Ascending aorta (tissue), 2 donors: Measurements from ENCODE around the gene TRPV4. TPM values are rescaled to one million over a fixed set of nuclear protein-coding genes. Genes with fewer than 3 reads are reported as not detected.

Experiments
- DNase-seq, 2 donors: peaks; one replicate each; pipeline ENCODE4 v3.0.0-alpha.2; 2019; ENCODE audit warnings: low spot score in 2 of 2
- H3K27ac ChIP-seq, 2 donors: fragments of 200-600 bp; sonication (generic); one replicate each; pipeline ENCODE4 v1.5.1; 2016 to 2017; ENCODE audit warnings: mild to moderate bottlenecking in 1 of 2
- H3K27me3 ChIP-seq: fragments of 200-600 bp; sonication (generic); one replicate; pipeline ENCODE4 v1.5.1; 2017
- H3K36me3 ChIP-seq, 2 donors: fragments of 200-600 bp; sonication (generic); one replicate each; pipeline ENCODE4 v1.5.1; 2016
- H3K4me1 ChIP-seq, 2 donors: fragments of 200-600 bp; sonication (generic); one replicate each; pipeline ENCODE4 v1.5.1; 2016 to 2017; ENCODE audit warnings: mild to moderate bottlenecking in 1 of 2
- H3K4me3 ChIP-seq, 2 donors: fragments of 200-600 bp; sonication (generic); one replicate each; pipeline ENCODE4 v1.5.1; 2016 to 2017; ENCODE audit warnings: mild to moderate bottlenecking in 1 of 2
- H3K9me3 ChIP-seq, 2 donors: fragments of 200-600 bp; sonication (generic); one replicate each; pipeline ENCODE4 v1.5.1; 2016
- intact Hi-C: fragments of 100-400 bp; cut with DNase I; formaldehyde crosslinking; loops from one replicate; pipeline ENCODE4 v1.15.1; 2023
- total RNA-seq: library from RNA; depleted of rRNA; stranded (reverse); fragments of >200 nt; gene quantifications from one replicate; pipeline ENCODE4 v1.1.0, GENCODE V29; 2016
- TF ChIP-seq, protein P1 (sequence below), 3 experiments: fragments of 200-600 bp in 2 of 3; fragments of 450-650 bp in 1 of 3; sonication (generic) in 2 of 3; IDR thresholded peaks; one replicate each; pipeline ENCODE4 v1.5.1; 2016 to 2019; ENCODE audit warnings: antibody characterized with exemption in 3 of 3, mild to moderate bottlenecking in 1 of 3, moderate library complexity in 1 of 3

The TRPV4 gene
- total RNA-seq, 1 donor from 2014 or later, result not detected

DNA sequence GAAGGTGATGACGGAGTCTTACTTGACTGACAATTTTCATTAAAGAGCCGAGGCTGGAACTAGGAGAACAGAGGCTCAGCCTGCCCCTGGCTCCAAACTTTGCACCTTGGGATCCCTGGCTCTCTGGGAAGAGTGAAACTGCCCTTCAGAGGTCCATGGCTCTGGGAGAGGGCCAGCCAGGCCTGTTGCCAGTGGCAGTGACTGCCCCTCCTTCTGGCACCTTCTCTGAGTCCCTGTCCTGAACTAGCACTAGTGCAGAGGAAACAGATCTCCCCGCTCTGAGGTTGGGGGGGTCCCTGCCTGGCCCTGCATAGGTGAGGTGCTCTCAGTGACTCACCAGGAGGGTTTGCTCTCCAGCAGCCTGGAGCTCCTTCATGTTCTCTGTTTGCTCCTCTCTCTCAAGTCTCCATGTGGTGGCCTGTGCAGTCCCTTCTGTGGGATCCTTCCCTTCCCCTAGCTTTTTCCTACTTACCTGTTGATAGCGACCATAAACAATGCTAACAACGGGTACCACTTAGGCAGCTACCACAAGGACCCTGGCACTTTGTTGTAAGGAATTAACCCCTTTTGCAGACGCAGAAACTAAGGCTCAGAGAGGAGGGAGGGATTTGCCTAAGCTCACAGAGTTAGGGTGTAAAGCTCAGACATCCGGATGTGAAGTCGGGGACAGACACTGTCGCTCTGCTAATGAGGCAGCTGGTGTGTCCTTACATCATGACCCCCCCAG is 97.2 kb downstream of the TRPV4 start:
- TF ChIP-seq, protein P1, sequence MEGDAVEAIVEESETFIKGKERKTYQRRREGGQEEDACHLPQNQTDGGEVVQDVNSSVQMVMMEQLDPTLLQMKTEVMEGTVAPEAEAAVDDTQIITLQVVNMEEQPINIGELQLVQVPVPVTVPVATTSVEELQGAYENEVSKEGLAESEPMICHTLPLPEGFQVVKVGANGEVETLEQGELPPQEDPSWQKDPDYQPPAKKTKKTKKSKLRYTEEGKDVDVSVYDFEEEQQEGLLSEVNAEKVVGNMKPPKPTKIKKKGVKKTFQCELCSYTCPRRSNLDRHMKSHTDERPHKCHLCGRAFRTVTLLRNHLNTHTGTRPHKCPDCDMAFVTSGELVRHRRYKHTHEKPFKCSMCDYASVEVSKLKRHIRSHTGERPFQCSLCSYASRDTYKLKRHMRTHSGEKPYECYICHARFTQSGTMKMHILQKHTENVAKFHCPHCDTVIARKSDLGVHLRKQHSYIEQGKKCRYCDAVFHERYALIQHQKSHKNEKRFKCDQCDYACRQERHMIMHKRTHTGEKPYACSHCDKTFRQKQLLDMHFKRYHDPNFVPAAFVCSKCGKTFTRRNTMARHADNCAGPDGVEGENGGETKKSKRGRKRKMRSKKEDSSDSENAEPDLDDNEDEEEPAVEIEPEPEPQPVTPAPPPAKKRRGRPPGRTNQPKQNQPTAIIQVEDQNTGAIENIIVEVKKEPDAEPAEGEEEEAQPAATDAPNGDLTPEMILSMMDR (IDR thresholded peaks at IDR 0.05), result no peak
- no peaks in the 10 kb centered on the region for H3K9me3 ChIP-seq
- H3K4me3 ChIP-seq, result no peak overlapping the region
- intact Hi-C loops, result no loop called here
- H3K27me3 ChIP-seq, result no peaks in the 10 kb centered on the region
- H3K4me1 ChIP-seq, result no peaks in the 10 kb centered on the region
- H3K27ac ChIP-seq, result no peak overlapping the region
- no peaks in the 10 kb centered on the region for H3K36me3 ChIP-seq
- DNase-seq, result peak in 1 of 2 donors; percentile 19

DNA sequence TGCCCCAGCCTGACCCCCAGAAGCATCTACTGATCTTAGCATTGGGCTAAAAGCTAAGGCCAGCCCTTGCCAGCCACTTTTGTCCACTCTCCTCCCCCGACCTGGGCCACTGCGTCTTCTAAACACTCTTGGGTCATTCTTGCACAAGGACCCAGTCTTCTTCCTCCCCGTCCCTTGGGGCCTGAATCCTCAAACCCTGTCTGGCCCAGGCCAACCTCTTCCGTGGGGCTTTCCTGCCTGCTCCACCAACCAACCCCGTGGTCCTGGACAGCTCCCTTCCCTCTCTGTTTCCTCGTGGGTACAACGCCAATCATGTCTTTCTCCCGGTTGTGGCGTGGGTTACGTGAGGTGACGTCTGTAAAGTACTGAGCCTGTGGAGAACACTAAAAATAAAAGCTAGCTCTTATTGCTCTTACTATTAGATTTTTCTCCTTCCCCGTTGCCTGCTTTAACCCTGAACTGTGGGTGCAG is 98.1 kb downstream of the TRPV4 start:
- Histone ChIP-seq H3K9me3 (no peaks in the 10 kb centered on the region), H3K27ac (no peak overlapping the region), H3K36me3 (no peaks in the 10 kb centered on the region), H3K27me3 (no peaks in the 10 kb centered on the region), H3K4me1 (no peaks in the 10 kb centered on the region), H3K4me3 (no peak overlapping the region)
- TF ChIP-seq, protein P1 (IDR thresholded peaks at IDR 0.05), result no peak
- peak in 1 of 2 donors; percentile 16 for DNase-seq
- intact Hi-C loops, result no loop called here

DNA sequence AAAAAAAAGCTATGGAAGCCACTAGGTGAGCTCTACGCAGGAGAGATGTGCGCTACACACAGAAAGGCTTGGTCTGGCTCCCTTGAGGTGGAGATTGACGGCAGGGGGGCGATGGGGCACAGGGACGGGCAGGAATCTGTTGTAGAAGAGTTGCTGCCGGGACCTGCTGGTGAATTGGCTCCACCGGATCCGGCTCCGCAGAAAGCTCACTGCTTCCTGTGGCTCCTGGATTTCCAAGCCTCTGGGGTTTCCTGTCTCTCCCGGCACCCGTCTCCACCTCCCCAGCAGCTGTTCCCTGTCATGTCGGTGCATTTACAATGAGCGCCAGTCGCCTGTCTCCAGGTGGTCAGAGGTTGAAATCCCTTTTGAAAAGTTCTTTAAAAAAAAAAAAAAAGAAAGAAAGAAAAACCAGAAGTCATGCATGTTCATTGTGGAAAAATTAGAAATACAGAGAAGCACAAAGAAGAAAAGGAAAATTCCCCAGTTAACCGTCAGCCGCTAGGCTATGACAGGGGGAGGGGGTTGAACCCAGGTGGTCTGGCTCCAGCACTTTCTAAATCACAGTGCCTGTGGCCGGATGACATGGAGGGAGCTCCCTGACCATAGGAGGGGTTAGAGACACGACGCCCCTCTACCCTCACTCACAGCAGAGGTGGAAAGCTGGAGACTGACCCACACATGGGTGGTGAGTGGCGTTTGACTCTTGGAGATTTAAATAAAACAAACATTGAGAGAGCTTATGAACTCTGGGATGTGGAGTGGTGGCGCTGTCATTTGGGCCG is 98.8 kb downstream of the TRPV4 start:
- Histone ChIP-seq H3K27ac (no peak overlapping the region), H3K36me3 (no peaks in the 10 kb centered on the region), H3K27me3 (no peaks in the 10 kb centered on the region), H3K4me1 (no peaks in the 10 kb centered on the region), H3K9me3 (no peaks in the 10 kb centered on the region), H3K4me3 (no peak overlapping the region)
- intact Hi-C loops, result no loop called here
- DNase-seq, result peak in 1 of 2 donors; percentile 53
- TF ChIP-seq, protein P1 (IDR thresholded peaks at IDR 0.05), result no peak

Other genes with a start within 250 kb of the TRPV4 start
- 3.3 TPM for gene FAM222A, start 119.6 kb downstream of the TRPV4 start, total RNA-seq
- 105 TPM for gene GLTP, start 47.1 kb upstream of the TRPV4 start, total RNA-seq
- 4.2 TPM for gene TCHP, start 66.9 kb upstream of the TRPV4 start, total RNA-seq
- gene GIT2, start 163.0 kb upstream of the TRPV4 start, total RNA-seq, result 44.9 TPM
- gene ANKRD13A, start 166.0 kb upstream of the TRPV4 start, total RNA-seq, result 199 TPM
- 0.96 TPM for gene C12orf76, start 215.1 kb upstream of the TRPV4 start, total RNA-seq